HCT116 (cell line): ENCODE results near the gene GDPD1.

Source experiments
- CEBPB ChIP-seq: IDR thresholded peaks from 2 replicates; pipeline ENCODE4 v1.6.1; 2012; ENCODE audit warnings: low read depth
- EGR1 ChIP-seq: IDR thresholded peaks from 2 replicates; pipeline ENCODE4 v1.6.1; 2012; ENCODE audit warnings: low read depth
- ELF1 ChIP-seq: IDR thresholded peaks from 2 replicates; pipeline ENCODE4 v1.6.1; 2012; ENCODE audit warnings: low read depth, borderline replicate concordance
- EZH2 ChIP-seq: fragments of 200-600 bp; sonication (generic); IDR thresholded peaks from 2 replicates; pipeline ENCODE4 v1.6.1; 2017; ENCODE audit warnings: antibody characterized with exemption, mixed run types
- JUND ChIP-seq: IDR thresholded peaks from 2 replicates; pipeline ENCODE4 v1.6.1; 2012
- POLR2A ChIP-seq: IDR thresholded peaks from 2 replicates; pipeline ENCODE4 v1.7.0; 2011; ENCODE audit warnings: borderline replicate concordance; ENCODE audit not compliant: insufficient read depth, insufficient read length; ENCODE audit errors: extremely low read depth
- RAD21 ChIP-seq: IDR thresholded peaks from 2 replicates; pipeline ENCODE4 v1.6.1; 2012; ENCODE audit warnings: low read depth, mild to moderate bottlenecking
- REST ChIP-seq: IDR thresholded peaks from 2 replicates; pipeline ENCODE4 v1.6.1; 2012; ENCODE audit warnings: low read depth
- ZNF274 ChIP-seq: fragments of 200-500 bp; sonication (Bioruptor generic); IDR thresholded peaks from 2 replicates; pipeline ENCODE4 v1.6.1; 2014; ENCODE audit warnings: mild to moderate bottlenecking, low read depth, low read length, inconsistent platforms
- TF ChIP-seq, protein P1 (sequence below), 3 experiments: fragments of 200-600 bp in 1 of 3; sonication (generic) in 1 of 3; IDR thresholded peaks in 2 of 3; conservative IDR thresholded peaks in 1 of 3; 2 replicates each; pipeline ENCODE4 v1.5.1; 2012 to 2017; ENCODE audit warnings: low read depth in 2 of 3, low read length in 2 of 3, antibody characterized with exemption in 1 of 3, borderline replicate concordance in 1 of 3, control low read depth in 1 of 3, mild to moderate bottlenecking in 1 of 3, mixed read lengths in 1 of 3, mixed run types in 1 of 3, moderate library complexity in 1 of 3; ENCODE audit not compliant: insufficient read depth in 1 of 3
- TF ChIP-seq, protein P2 (sequence below): IDR thresholded peaks from 2 replicates; pipeline ENCODE4 v1.6.1; 2011; ENCODE audit warnings: mild to moderate bottlenecking, low read length, moderate library complexity; ENCODE audit not compliant: insufficient replicate concordance; ENCODE audit errors: extremely low read depth

DNA sequence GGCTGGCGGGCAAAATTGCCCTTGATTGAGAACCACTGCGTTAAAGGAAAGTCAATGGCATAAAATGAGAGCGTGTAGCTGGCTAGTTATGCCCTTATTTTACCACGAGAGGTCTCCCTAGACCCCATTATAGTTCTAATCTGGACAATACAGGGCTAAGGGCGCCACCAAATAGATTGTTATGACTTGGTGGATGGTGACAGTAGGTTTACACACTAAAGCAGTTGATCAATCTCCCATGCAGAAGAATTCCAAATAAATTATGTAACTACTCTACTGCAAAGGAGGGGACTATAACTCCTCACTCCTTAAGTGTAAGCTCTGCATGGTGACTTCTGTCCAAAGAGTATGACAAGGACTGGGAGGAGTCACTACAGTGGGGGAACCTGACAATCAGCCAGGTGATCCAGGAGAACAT is 90.7 kb downstream of the GDPD1 start:
- TF ChIP-seq EZH2 (no peak), ELF1 (no peak), CEBPB (no peak), REST (no peak), EGR1 (no peak), JUND (no peak), ZNF274 (no peak), POLR2A (no peak), RAD21 (peak; percentile 98)
- TF ChIP-seq, protein P1, sequence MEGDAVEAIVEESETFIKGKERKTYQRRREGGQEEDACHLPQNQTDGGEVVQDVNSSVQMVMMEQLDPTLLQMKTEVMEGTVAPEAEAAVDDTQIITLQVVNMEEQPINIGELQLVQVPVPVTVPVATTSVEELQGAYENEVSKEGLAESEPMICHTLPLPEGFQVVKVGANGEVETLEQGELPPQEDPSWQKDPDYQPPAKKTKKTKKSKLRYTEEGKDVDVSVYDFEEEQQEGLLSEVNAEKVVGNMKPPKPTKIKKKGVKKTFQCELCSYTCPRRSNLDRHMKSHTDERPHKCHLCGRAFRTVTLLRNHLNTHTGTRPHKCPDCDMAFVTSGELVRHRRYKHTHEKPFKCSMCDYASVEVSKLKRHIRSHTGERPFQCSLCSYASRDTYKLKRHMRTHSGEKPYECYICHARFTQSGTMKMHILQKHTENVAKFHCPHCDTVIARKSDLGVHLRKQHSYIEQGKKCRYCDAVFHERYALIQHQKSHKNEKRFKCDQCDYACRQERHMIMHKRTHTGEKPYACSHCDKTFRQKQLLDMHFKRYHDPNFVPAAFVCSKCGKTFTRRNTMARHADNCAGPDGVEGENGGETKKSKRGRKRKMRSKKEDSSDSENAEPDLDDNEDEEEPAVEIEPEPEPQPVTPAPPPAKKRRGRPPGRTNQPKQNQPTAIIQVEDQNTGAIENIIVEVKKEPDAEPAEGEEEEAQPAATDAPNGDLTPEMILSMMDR (IDR thresholded peaks at IDR 0.05 in 2 of 3, conservative IDR thresholded peaks at IDR 0.05 in 1 of 3; ENCODE audit: borderline replicate concordance in 1 of 3, insufficient read depth in 1 of 3, low read depth in 2 of 3, low read length in 2 of 3): peak; percentile 84 to 99 (median 97)
- TF ChIP-seq, protein P2, sequence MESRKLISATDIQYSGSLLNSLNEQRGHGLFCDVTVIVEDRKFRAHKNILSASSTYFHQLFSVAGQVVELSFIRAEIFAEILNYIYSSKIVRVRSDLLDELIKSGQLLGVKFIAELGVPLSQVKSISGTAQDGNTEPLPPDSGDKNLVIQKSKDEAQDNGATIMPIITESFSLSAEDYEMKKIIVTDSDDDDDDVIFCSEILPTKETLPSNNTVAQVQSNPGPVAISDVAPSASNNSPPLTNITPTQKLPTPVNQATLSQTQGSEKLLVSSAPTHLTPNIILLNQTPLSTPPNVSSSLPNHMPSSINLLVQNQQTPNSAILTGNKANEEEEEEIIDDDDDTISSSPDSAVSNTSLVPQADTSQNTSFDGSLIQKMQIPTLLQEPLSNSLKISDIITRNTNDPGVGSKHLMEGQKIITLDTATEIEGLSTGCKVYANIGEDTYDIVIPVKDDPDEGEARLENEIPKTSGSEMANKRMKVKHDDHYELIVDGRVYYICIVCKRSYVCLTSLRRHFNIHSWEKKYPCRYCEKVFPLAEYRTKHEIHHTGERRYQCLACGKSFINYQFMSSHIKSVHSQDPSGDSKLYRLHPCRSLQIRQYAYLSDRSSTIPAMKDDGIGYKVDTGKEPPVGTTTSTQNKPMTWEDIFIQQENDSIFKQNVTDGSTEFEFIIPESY: no peak
